Adipocyte (in vitro differentiated cells): Measurements from ENCODE around the gene TMEM141.
"Not testable (repeated sequence)": the region's sequence is repeated elsewhere in the genome, so short reads cannot be mapped to it uniquely, and the experiment has no call there.

ENCODE experiments used
- DNase-seq: peaks from one replicate; pipeline ENCODE4 v3.0.0-alpha.2; 2015; ENCODE audit warnings: low read depth
- H3K27me3 ChIP-seq: replicated peaks from 2 replicates; pipeline ENCODE4 v1.7.0; 2013; ENCODE audit warnings: mild to moderate bottlenecking, low read length, moderate library complexity; ENCODE audit not compliant: control insufficient read depth, insufficient read depth
- H3K36me3 ChIP-seq: 2 replicates; pipeline ENCODE4 v1.7.0; 2013; ENCODE audit warnings: low read length, mild to moderate bottlenecking, moderate library complexity; ENCODE audit not compliant: control insufficient read depth, insufficient read depth, severe bottlenecking
- H3K4me1 ChIP-seq: 2 replicates; pipeline ENCODE4 v1.7.0; 2013; ENCODE audit warnings: mild to moderate bottlenecking, low read length, moderate library complexity; ENCODE audit not compliant: control insufficient read depth, insufficient read depth
- H3K4me3 ChIP-seq: 2 replicates; pipeline ENCODE4 v1.7.0; 2013; ENCODE audit warnings: mild to moderate bottlenecking, low read length, moderate library complexity
- H3K9ac ChIP-seq: 2 replicates; pipeline ENCODE4 v1.7.0; 2013; ENCODE audit warnings: mild to moderate bottlenecking, low read length, moderate library complexity
- H3K9me3 ChIP-seq: 2 replicates; pipeline ENCODE4 v1.7.0; 2013; ENCODE audit warnings: mild to moderate bottlenecking, low read length, moderate library complexity; ENCODE audit not compliant: control insufficient read depth

Gene TMEM141

DNA sequence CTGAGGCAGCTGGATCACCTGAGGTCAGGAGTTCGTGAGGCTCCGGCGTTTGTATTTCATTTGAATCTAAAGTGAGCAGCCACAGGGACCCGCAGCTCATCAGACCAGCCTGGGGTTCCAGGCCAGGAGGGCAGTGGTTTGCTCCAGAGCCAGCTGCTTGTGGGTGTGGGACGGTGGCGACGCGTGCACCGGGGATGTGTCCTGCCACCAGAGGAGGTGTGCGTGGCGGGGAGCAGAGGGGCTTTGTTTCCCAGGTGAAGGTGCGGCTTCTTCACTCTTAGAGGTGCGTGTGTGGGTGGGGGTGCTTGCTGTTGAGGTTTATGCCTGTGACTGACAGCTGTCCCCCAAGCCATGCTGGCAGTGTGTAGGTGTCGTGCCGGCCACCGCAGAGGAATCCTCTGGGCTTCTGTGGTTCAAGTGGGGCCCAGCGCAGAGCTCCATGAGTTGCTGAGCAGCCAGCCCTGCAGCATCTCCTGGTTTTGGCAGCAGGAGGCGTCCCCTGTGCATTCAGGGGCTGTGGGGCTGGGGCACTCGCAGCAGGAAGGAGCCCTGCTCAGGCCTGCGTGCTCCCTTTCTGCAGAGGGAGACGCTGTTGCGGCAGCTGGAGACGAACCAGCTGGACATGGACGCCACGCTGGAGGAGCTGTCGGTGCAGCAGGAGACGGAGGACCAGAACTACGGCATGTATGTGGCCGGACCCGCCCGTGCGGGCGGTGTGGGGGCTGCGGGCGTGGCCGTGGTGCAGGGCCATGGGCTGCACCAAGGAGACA is 44.2 kb downstream of the TMEM141 start:
- DNase-seq, result no peak
- peaks cover 38% of the 10 kb centered on the region for H3K36me3 ChIP-seq
- no peaks in the 10 kb centered on the region for H3K9me3 ChIP-seq
- H3K4me3 ChIP-seq, result no peak overlapping the region
- no peaks in the 10 kb centered on the region for H3K27me3 ChIP-seq
- H3K4me1 ChIP-seq, result no peaks in the 10 kb centered on the region
- no peak overlapping the region for H3K9ac ChIP-seq

DNA sequence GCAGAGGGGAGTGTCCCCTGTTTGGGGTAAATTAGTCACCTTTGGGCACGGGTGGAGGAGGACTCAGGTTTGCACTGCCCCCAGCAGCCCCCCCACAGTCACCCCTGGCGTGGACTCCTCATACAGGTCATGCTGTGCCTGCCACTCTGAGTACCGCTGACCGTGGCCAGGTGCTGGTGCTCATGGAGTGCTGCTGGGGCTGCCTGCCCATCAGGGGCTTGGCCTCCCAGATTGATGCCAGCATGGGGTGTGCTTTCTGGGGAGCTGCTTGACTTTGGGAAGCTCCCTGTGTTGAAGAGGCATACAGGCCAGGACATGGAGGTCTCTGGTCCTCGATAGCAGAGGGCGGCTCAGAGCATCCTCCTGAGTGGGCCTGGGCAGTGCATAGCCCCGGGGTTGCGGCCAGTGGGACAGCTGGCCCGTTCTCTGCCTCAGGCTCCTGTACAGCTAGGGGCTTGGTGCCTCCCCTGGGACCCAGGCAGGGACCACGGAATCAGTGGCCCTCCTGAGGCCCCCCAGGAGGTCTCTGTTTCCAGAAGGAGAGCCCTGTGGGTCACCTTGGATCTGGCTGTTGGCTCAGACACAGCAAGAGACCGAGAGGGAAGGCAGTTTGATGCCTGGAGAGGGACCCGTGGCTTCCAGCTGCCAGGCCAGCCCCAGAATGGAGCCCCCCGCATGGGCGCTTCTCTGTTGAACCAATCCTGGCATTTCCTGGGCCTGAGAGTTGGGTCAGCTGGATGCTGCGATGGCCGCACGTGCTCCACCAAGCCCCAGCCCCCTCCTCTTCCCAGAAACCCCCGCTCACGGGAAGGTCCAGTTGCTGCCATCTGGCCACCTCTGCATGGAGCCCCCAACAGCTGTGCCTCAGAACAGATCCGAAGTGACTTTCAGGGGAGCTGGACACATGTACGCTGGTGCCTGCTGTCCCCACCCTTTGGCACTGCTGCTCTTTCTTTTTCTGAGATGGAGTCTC is 45.1 kb downstream of the TMEM141 start:
- Histone ChIP-seq H3K9me3 (no peaks in the 10 kb centered on the region), H3K27me3 (no peaks in the 10 kb centered on the region), H3K9ac (no peak overlapping the region), H3K4me1 (no peaks in the 10 kb centered on the region), H3K36me3 (peaks cover 30% of the 10 kb centered on the region), H3K4me3 (no peak overlapping the region)
- DNase-seq, result no peak

DNA sequence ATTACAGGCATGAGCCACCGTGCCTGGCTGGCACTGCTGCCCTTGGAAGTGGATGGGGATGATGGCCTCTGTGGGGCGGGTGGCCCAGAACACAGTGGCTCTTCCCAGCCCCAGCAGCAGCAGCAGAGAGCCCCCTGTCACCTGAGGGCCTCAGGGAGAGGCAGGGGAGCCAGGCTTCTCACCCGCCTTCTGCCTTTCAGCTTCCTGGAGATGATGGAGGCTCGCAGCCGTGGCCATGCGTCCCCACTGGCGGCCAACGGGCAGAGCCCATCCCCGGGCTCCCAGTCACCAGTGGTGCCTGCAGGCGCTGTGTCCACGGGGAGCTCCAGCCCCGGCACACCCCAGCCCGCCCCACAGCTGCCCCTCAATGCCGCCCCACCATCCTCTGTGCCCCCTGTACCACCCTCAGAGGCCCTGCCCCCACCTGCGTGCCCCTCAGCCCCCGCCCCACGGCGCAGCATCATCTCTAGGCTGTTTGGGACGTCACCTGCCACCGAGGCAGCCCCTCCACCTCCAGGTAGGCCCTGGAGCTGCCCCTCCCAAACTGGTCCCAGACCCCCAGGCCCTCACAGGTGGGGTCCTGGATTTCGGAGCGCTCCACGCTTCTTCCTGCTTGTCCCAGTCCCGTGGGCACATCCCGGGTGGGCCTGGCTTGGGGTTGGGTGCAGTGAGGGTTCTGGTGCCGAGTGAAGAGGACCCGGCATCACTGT is 46.2 kb downstream of the TMEM141 start:
- DNase-seq, result no peak
- Histone ChIP-seq H3K4me1 (peaks cover 8% of the 10 kb centered on the region), H3K36me3 (peaks cover 19% of the 10 kb centered on the region), H3K9me3 (no peaks in the 10 kb centered on the region), H3K4me3 (no peak overlapping the region), H3K27me3 (no peaks in the 10 kb centered on the region), H3K9ac (no peak overlapping the region)

DNA sequence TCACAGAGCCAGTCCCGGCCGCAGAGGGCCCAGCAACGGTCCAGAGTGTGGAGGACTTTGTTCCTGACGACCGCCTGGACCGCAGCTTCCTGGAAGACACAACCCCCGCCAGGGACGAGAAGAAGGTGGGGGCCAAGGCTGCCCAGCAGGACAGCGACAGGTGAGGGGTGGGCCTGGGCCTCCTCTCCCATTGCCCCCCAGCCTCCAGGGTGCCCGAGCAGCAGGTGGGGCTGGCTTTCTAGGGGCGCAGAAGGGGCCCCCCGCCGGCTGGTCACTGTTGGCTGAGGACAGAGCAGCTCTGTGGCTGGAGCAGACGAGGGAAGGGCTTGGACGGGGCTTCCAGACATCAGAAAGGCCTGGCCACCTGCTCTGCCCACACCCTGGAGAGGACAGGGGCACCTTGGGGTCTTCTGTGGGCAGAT is 46.7 kb downstream of the TMEM141 start:
- H3K9ac ChIP-seq, H3K27me3 ChIP-seq, H3K9me3 ChIP-seq, H3K4me3 ChIP-seq, H3K4me1 ChIP-seq, DNase-seq: not testable (repeated sequence)
- H3K36me3 ChIP-seq, result peaks cover 15% of the 10 kb centered on the region

DNA sequence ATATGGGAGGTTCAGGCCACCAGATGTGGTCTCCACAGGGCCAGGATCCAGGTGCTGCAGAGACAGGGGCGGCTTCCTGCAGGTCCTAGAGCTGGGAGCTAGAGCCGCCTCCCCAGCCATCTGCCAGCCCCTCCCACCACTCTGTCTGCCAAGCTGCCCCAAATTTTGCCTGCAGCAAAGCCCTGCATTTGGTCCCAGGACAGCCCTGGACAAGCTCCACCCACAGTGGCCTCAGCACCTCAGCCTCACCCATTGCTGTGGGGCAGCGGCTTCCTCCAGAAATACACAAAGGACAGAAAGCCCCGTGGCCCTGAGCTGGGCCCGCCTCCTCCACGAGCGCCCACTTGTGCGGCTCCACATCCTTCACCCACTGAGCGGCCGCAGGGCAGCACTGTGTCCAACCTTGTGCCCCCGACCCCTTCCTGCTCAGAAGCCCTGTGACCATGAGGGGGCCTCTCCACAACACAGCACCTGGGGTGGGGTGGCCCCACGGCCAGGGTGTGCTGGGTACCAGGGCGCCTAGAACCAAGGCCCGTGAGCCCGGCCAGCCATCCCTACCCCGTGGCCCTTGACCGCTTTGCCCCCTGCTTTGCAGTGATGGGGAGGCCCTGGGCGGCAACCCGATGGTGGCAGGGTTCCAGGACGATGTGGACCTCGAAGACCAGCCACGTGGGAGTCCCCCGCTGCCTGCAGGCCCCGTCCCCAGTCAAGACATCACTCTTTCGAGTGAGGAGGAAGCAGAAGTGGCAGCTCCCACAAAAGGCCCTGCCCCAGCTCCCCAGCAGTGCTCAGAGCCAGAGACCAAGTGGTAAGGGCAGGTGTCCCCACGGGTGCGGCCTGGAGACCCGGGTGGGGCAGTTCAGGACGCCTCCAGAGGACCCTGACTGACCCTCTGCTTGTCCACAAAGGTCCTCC is 47.4 kb downstream of the TMEM141 start:
- Histone ChIP-seq H3K4me3 (no peak overlapping the region), H3K9me3 (no peaks in the 10 kb centered on the region), H3K36me3 (peaks cover 15% of the 10 kb centered on the region), H3K9ac (no peak overlapping the region), H3K4me1 (peaks cover 8% of the 10 kb centered on the region), H3K27me3 (no peaks in the 10 kb centered on the region)
- DNase-seq, result no peak

DNA sequence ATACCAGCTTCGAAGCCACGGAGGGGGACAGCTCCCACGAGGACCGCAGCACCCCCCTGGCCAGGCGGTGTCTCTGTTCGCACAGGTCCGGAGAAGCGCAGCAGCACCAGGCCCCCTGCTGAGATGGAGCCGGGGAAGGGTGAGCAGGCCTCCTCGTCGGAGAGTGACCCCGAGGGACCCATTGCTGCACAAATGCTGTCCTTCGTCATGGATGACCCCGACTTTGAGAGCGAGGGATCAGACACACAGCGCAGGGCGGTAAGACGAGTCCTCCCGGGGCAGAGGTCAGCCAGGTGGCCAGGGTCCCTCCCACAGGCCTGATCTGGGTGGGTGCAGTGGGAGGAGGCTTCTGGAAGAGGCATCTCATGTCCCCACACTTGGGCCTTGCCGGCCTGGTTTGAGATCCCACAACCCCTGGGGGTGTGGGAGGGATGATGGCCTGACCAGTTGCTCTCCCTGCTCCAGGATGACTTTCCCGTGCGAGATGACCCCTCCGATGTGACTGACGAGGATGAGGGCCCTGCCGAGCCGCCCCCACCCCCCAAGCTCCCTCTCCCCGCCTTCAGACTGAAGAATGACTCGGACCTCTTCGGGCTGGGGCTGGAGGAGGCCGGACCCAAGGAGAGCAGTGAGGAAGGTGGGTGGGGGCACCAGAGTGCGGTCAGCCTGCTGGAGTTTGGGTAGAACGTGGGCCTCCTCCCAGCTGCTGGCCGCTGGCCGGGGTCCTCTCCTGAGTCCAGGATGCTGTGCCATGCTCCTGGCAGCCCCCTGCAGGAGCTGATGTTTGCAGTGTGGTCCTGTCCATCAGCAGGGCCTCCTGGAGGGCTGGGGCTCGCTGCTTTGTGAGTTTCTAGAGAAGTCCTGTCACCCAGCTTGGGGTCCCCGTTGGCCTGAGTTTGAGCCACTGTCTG is 48.3 kb downstream of the TMEM141 start:
- H3K27me3 ChIP-seq, result no peaks in the 10 kb centered on the region
- H3K4me3 ChIP-seq, result no peak overlapping the region
- H3K9ac ChIP-seq, result no peak overlapping the region
- peaks cover 15% of the 10 kb centered on the region for H3K36me3 ChIP-seq
- H3K9me3 ChIP-seq, result no peaks in the 10 kb centered on the region
- no peak for DNase-seq
- H3K4me1 ChIP-seq, result peaks cover 8% of the 10 kb centered on the region

DNA sequence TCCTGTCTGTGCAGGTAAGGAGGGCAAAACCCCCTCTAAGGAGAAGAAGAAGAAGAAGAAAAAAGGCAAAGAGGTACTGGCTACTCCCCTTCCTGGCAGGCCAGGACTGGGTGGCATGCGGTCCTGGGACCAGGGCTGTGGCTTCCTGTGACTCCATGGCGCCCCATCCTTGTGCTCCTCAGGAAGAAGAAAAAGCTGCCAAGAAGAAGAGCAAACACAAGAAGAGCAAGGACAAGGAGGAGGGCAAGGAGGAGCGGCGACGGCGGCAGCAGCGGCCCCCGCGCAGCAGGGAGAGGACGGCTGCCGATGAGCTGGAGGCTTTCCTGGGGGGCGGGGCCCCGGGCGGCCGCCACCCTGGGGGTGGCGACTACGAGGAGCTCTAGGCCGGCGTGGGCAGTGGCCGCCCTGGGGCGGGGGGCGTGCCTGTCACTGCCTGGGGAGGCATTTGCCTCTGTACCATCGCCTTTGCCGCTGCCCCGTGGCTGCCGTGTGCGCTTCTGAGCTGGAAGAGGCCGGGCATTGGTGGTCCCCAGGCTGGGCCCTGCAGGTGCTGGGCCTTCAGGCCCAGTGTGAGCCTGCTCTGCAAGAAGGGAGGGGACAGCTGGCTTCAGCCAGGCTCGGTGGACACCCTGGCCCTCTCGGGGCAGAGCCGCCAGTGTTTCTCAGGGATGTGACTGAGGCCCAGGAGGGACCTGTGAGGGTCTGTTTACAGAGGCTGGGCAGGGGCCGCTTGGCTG is 49.2 kb downstream of the TMEM141 start:
- DNase-seq, result no peak
- peaks cover 8% of the 10 kb centered on the region for H3K4me1 ChIP-seq
- H3K9me3 ChIP-seq, result no peaks in the 10 kb centered on the region
- H3K36me3 ChIP-seq, result peaks cover 15% of the 10 kb centered on the region
- no peaks in the 10 kb centered on the region for H3K27me3 ChIP-seq
- H3K9ac ChIP-seq, result no peak overlapping the region
- no peak overlapping the region for H3K4me3 ChIP-seq

DNA sequence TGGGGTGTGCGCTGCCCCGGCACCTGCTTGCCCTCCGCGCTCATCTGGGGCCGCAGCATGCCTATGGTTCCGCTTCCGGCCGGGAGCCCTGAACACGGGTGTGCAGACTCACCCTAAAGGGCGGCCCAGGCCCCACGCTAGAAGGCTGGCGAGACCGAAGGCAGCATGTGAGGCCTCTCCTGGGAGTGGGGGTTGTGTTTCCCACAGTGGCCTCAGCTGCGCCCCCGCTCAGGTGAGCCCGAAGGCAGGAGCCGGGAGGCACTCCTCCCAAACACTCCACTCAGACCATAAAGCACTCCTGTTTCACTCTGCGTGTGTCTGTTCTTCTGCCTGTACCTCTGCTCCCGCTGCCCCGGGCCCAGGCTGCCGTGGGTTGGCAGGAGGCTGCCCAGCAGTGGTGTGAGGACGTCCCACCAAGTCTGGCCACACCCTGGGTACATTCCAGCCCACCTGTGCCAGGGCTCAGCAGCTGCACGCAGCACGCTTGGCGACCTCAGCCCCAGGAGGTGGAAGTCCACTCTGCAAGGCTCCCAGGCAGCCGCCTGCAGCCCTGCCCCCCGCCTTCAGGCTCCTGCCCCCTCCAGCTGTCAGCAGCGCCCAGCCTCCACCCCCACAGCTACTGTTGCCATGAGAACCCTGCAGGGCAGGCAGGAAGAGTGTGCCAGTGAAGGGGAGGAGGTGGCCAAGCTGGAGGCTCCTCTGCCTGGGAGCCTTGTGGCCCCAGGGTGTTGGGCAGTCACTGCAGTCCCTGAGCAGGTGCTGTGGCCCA is 49.9 kb downstream of the TMEM141 start:
- H3K4me3 ChIP-seq, result no peak overlapping the region
- peak; percentile 42 for DNase-seq
- peaks cover 8% of the 10 kb centered on the region for H3K4me1 ChIP-seq
- H3K9me3 ChIP-seq, result no peaks in the 10 kb centered on the region
- H3K27me3 ChIP-seq, result no peaks in the 10 kb centered on the region
- peaks cover 15% of the 10 kb centered on the region for H3K36me3 ChIP-seq
- H3K9ac ChIP-seq, result no peak overlapping the region
